Measurements from ENCODE around the gene LEPROT. TPM values are rescaled to one million over a fixed set of nuclear protein-coding genes. Genes with fewer than 3 reads are reported as not detected.

LEPROT gene
- total RNA-seq, 1 donor from 2014 or later: 49.2 TPM

GRCh38 chr1:65387821-65388220 lies 32.6 kb upstream of the LEPROT start:
- no peak for TF ChIP-seq EZH2 (IDR thresholded peaks at IDR 0.05)
- TF ChIP-seq CTCF (IDR thresholded peaks at IDR 0.05): no peak
- TF ChIP-seq EZH2phosphoT487 (IDR thresholded peaks at IDR 0.05): no peak
- Mint-ChIP-seq H3K9me3 (no peaks in the 10 kb centered on the region), H3K27ac (no peak overlapping the region)

GRCh38 chr1:65388908-65389695 lies 31.4 kb upstream of the LEPROT start:
- peaks cover 2% of the 10 kb centered on the region for H3K27me3 Mint-ChIP-seq (ENCODE audit: insufficient read depth, low read depth)
- H3K9me3 ChIP-seq (ENCODE audit: low read depth): no peaks in the 10 kb centered on the region
- no peaks in the 10 kb centered on the region for H3K27me3 ChIP-seq
- peaks cover 4% of the 10 kb centered on the region for H3K36me3 ChIP-seq
- H2AFZ ChIP-seq (replicated peaks): no peak overlapping the region
- no peak overlapping the region for H3K27ac Mint-ChIP-seq
- TF ChIP-seq EZH2 (IDR thresholded peaks at IDR 0.05) (no peak), CTCF (IDR thresholded peaks at IDR 0.05) (no peak), EZH2phosphoT487 (IDR thresholded peaks at IDR 0.05) (no peak)
- H3K27ac ChIP-seq: no peak overlapping the region
- H3K4me3 Mint-ChIP-seq: no peak overlapping the region
- H3K9ac ChIP-seq: no peak overlapping the region
- no peaks in the 10 kb centered on the region for H3K4me1 Mint-ChIP-seq
- H3K36me3 Mint-ChIP-seq: no peaks in the 10 kb centered on the region
- no peak for DNase-seq (ENCODE audit: low spot score)
- no peaks in the 10 kb centered on the region for H3K79me2 ChIP-seq (ENCODE audit: low read depth)
- H3K4me2 ChIP-seq: no peak overlapping the region
- H3K4me1 ChIP-seq: no peaks in the 10 kb centered on the region
- no peak overlapping the region for H3K4me3 ChIP-seq
- H4K20me1 ChIP-seq (ENCODE audit: low read depth): no peaks in the 10 kb centered on the region
- H3K9me3 Mint-ChIP-seq: no peaks in the 10 kb centered on the region
- H3F3A ChIP-seq (ENCODE audit: low read depth): no peaks in the 10 kb centered on the region

More at GRCh38 chr1:65387821-65388220, 32.6 kb upstream of the LEPROT start:
- Histone ChIP-seq H3K27ac (no peak overlapping the region), H3K79me2 (ENCODE audit: low read depth) (no peaks in the 10 kb centered on the region), H3K9ac (no peak overlapping the region), H3K9me3 (ENCODE audit: low read depth) (no peaks in the 10 kb centered on the region), H3K4me1 (no peaks in the 10 kb centered on the region), H3K27me3 (no peaks in the 10 kb centered on the region), H2AFZ (replicated peaks) (no peak overlapping the region), H3F3A (ENCODE audit: low read depth) (no peaks in the 10 kb centered on the region), H3K36me3 (peaks cover 4% of the 10 kb centered on the region), H4K20me1 (ENCODE audit: low read depth) (no peaks in the 10 kb centered on the region), H3K4me2 (no peak overlapping the region), H3K4me3 (no peak overlapping the region)
- no peak for DNase-seq (ENCODE audit: low spot score)
- no peaks in the 10 kb centered on the region for H3K36me3 Mint-ChIP-seq
- no peak overlapping the region for H3K4me3 Mint-ChIP-seq
- peaks cover 2% of the 10 kb centered on the region for H3K27me3 Mint-ChIP-seq (ENCODE audit: insufficient read depth, low read depth)
- no peaks in the 10 kb centered on the region for H3K4me1 Mint-ChIP-seq

- Histone ChIP-seq H3F3A (ENCODE audit: low read depth) (no peaks in the 10 kb centered on the region), H3K4me2 (no peak overlapping the region), H4K20me1 (ENCODE audit: low read depth) (no peaks in the 10 kb centered on the region), H2AFZ (replicated peaks) (no peak overlapping the region), H3K27ac (no peak overlapping the region), H3K36me3 (no peaks in the 10 kb centered on the region), H3K9me3 (ENCODE audit: low read depth) (no peaks in the 10 kb centered on the region), H3K4me1 (no peaks in the 10 kb centered on the region), H3K27me3 (no peaks in the 10 kb centered on the region), H3K4me3 (no peak overlapping the region), H3K9ac (no peak overlapping the region), H3K79me2 (ENCODE audit: low read depth) (no peaks in the 10 kb centered on the region)
- DNase-seq (ENCODE audit: low spot score): no peak
- TF ChIP-seq EZH2phosphoT487 (IDR thresholded peaks at IDR 0.05): no peak
- H3K27me3 Mint-ChIP-seq (ENCODE audit: insufficient read depth, low read depth): no peaks in the 10 kb centered on the region
- H3K9me3 Mint-ChIP-seq: no peaks in the 10 kb centered on the region
- no peak overlapping the region for H3K27ac Mint-ChIP-seq
- no peak overlapping the region for H3K4me3 Mint-ChIP-seq
- H3K4me1 Mint-ChIP-seq: no peaks in the 10 kb centered on the region
- H3K36me3 Mint-ChIP-seq: no peaks in the 10 kb centered on the region
These were observed 28.0 kb upstream of the LEPROT start for GRCh38 chr1:65392497-65392896.

- Histone ChIP-seq H3K9ac (no peak overlapping the region), H3K9me3 (ENCODE audit: low read depth) (no peaks in the 10 kb centered on the region), H3K79me2 (ENCODE audit: low read depth) (no peaks in the 10 kb centered on the region), H3K36me3 (no peaks in the 10 kb centered on the region), H3K4me2 (no peak overlapping the region), H3F3A (ENCODE audit: low read depth) (no peaks in the 10 kb centered on the region), H4K20me1 (ENCODE audit: low read depth) (no peaks in the 10 kb centered on the region), H3K4me1 (no peaks in the 10 kb centered on the region), H3K27ac (no peak overlapping the region), H2AFZ (replicated peaks) (no peak overlapping the region), H3K4me3 (no peak overlapping the region), H3K27me3 (no peaks in the 10 kb centered on the region)
- Mint-ChIP-seq H3K9me3 (no peaks in the 10 kb centered on the region), H3K27me3 (ENCODE audit: insufficient read depth, low read depth) (no peaks in the 10 kb centered on the region), H3K4me3 (no peak overlapping the region), H3K27ac (no peak overlapping the region), H3K4me1 (no peaks in the 10 kb centered on the region), H3K36me3 (no peaks in the 10 kb centered on the region)
- TF ChIP-seq CTCF (IDR thresholded peaks at IDR 0.05): no peak
- no peak for TF ChIP-seq EZH2phosphoT487 (IDR thresholded peaks at IDR 0.05)
- no peak for TF ChIP-seq EZH2 (IDR thresholded peaks at IDR 0.05)
- no peak for DNase-seq (ENCODE audit: low spot score)
These were observed 27.1 kb upstream of the LEPROT start for GRCh38 chr1:65393347-65393746.
